Measurements from ENCODE around the gene MAPK6.
A peak's percentile ranks its signal among the peaks of the same experiment; 100 is the strongest.

Gene MAPK6

GRCh38 chr15:52103217-52104207 is 84.5 kb downstream of the MAPK6 start:
- DNase-seq (ENCODE audit: low read depth): peak; percentile 97

GRCh38 chr15:52104532-52105004 is 85.5 kb downstream of the MAPK6 start:
- no peak for DNase-seq (ENCODE audit: low read depth)

GRCh38 chr15:52105846-52106245 is 86.8 kb downstream of the MAPK6 start:
- DNase-seq (ENCODE audit: low read depth): no peak

GRCh38 chr15:52106641-52107040 is 87.6 kb downstream of the MAPK6 start:
- DNase-seq (ENCODE audit: low read depth): no peak

GRCh38 chr15:52107238-52107637 is 88.2 kb downstream of the MAPK6 start:
- DNase-seq (ENCODE audit: low read depth): no peak

GRCh38 chr15:52109559-52110451 is 90.8 kb downstream of the MAPK6 start:
- no peak for DNase-seq (ENCODE audit: low read depth)

- no peak for DNase-seq (ENCODE audit: low read depth)
Measured at GRCh38 chr15:52111517-52112202, 92.6 kb downstream of the MAPK6 start.

- DNase-seq (ENCODE audit: low read depth): no peak
Measured at GRCh38 chr15:52112203-52112750, 93.3 kb downstream of the MAPK6 start.

GRCh38 chr15:52113235-52113634 is 94.2 kb downstream of the MAPK6 start:
- DNase-seq (ENCODE audit: low read depth): no peak

- no peak for DNase-seq (ENCODE audit: low read depth)
Measured at GRCh38 chr15:52113708-52114107, 94.7 kb downstream of the MAPK6 start.

- DNase-seq (ENCODE audit: low read depth): no peak
Measured at GRCh38 chr15:52114261-52115055, 95.4 kb downstream of the MAPK6 start.

GRCh38 chr15:52115598-52116427 is 96.8 kb downstream of the MAPK6 start:
- no peak for DNase-seq (ENCODE audit: low read depth)

Measured in iris pigment epithelial cell (primary cell).